Myometrial cell (primary cell): ENCODE results near the gene TRIM5. TPM values are rescaled to one million over a fixed set of nuclear protein-coding genes. Genes with fewer than 3 reads are reported as not detected.

ENCODE experiments used
- total RNA-seq: library from RNA; depleted of rRNA; stranded (reverse); fragments of >200 nt; gene quantifications from 2 replicates; pipeline ENCODE4 v1.2.3, GENCODE V29; 2015

TRIM5 gene
- 22.8 and 31.9 TPM in 2 replicates for total RNA-seq

GRCh38 chr11:5684646-5685362 lies at the start of gene TRIM5:
Gene TRIM5 (minus strand): TSS chr11:5685074. CDS start chr11:5680177, 4,897 bp downstream.

GRCh38 chr11:5689551-5689983 lies 4.7 kb upstream of the TRIM5 start, which contains the start of gene TRIM22:
Gene TRIM22 (plus strand): TSS chr11:5689790. CDS start chr11:5696233, 6,443 bp downstream.

GRCh38 chr11:5624489-5625279 lies 60.2 kb downstream of the TRIM5 start, which contains the start of gene TRIM34:
Gene TRIM34 (plus strand): TSS chr11:5625001. CDS start chr11:5632332, 7,331 bp downstream.

Other genes with a start within 250 kb of the TRIM5 start
- not detected in 2 replicates for gene OR51I1, start 243.6 kb downstream of the TRIM5 start, total RNA-seq
- gene OR51I2, start 235.8 kb downstream of the TRIM5 start, total RNA-seq: not detected in 2 replicates
- not detected in 2 replicates for gene OR52D1, start 196.4 kb downstream of the TRIM5 start, total RNA-seq
- not detected in 2 replicates for gene UBQLN3, start 175.1 kb downstream of the TRIM5 start, total RNA-seq
- gene UBQLNL, start 168.4 kb downstream of the TRIM5 start, total RNA-seq: not detected in 2 replicates
- gene OR52H1, start 136.5 kb downstream of the TRIM5 start, total RNA-seq: not detected in 2 replicates
- gene OR52B6, start 104.2 kb downstream of the TRIM5 start, total RNA-seq: not detected in 2 replicates
- gene TRIM6, start 88.4 kb downstream of the TRIM5 start, total RNA-seq: 7.1 and 8.6 TPM in 2 replicates
- 16.5 and 18.5 TPM in 2 replicates for gene TRIM34, start 60.1 kb downstream of the TRIM5 start, total RNA-seq
- 49.6 and 55.1 TPM in 2 replicates for gene TRIM22, start 4.7 kb upstream of the TRIM5 start, total RNA-seq
- not detected in 2 replicates for gene OR56B1, start 51.4 kb upstream of the TRIM5 start, total RNA-seq
- not detected in 2 replicates for gene OR52N4, start 69.2 kb upstream of the TRIM5 start, total RNA-seq
- gene OR52N5, start 98.3 kb upstream of the TRIM5 start, total RNA-seq: not detected in 2 replicates
- not detected in 2 replicates for gene OR52N1, start 106.2 kb upstream of the TRIM5 start, total RNA-seq
- not detected in 2 replicates for gene OR52N2, start 123.8 kb upstream of the TRIM5 start, total RNA-seq
- gene OR52E6, start 156.8 kb upstream of the TRIM5 start, total RNA-seq: not detected in 2 replicates
- gene OR52E8, start 172.6 kb upstream of the TRIM5 start, total RNA-seq: not detected in 2 replicates
- gene OR52E4, start 195.6 kb upstream of the TRIM5 start, total RNA-seq: not detected in 2 replicates
- not detected in 2 replicates for gene OR52E5, start 208.1 kb upstream of the TRIM5 start, total RNA-seq